ENCODE measurements around the gene HTR2B.

The HTR2B gene

DNA sequence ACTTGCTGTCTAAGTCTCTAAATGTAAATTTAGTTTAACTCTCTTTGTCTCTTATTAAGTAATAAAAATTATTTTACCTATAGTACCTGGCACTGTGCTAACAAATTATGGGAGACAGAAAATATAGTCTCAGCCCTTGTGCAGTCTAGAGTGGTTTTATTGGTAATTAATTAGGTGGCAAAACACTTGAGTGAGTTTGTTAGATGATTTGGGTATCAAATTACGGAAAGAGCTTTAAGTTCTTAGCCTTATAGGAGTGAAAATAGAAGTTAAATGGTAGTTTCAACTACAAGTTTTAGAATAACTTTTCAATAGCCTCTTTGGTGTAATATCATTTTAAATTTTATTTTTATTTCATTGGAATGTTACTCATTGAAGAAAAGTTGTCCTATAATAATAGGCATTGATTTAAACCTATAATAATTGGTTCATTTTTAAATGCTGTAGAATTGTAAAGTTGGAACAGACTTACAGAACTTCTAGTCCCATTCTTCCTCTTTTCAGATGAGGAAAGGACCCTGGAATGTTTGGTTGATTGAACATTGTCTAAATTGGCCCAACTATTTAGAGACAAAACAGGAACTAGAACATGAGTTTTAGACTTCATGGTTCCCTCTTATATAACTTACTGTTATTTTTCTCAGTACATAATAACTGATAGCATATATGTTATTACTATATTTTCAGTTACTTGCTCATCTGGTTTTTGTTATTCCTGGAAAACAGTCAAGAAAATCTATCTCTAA, 10.2 kb upstream of the HTR2B start:
- no peak for DNase-seq (ENCODE audit: low read depth)
- TF ChIP-seq CTCF (IDR thresholded peaks at IDR 0.05; ENCODE audit: insufficient read depth, low read depth, low read length, missing control alignments) = no peak
- no peak overlapping the region for H3K4me3 ChIP-seq (ENCODE audit: low read length)

DNA sequence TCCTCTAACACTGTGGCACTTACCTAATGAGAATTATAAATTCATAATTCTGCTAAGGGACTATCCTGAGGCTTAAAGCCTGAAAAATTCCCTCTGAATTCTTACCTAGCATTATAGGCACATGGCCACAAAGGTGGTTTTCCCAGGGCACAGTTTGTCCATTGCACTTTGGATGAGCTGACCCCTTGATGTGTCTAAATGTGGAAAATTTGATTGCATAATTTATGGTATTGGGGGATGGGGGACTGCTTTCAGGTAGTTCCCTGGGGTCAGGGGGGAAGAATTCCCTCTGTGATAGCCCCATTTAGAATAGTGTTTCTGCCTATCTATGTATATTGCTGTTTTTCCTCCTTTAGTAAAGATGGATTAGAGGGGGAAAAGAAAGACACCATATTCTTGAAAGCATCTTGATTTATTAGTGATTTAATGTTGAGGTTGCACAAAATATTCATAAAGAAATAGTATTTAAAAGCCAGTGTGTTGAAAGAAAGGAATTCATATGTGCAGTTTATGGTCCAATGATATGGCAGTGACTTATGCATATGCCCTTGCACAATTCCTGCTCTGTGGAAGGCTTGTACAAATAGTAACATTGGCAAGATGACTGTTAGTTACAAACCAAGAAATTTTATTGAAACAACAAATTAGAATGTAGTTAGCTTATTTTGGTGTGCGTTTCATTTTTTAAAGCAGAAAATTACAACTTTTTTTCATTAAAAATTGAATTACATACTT, 8.7 kb upstream of the HTR2B start:
- no peak for TF ChIP-seq CTCF (IDR thresholded peaks at IDR 0.05; ENCODE audit: insufficient read depth, low read depth, low read length, missing control alignments)
- H3K4me3 ChIP-seq (ENCODE audit: low read length) = no peak overlapping the region
- peak; percentile 53 for DNase-seq (ENCODE audit: low read depth)

DNA sequence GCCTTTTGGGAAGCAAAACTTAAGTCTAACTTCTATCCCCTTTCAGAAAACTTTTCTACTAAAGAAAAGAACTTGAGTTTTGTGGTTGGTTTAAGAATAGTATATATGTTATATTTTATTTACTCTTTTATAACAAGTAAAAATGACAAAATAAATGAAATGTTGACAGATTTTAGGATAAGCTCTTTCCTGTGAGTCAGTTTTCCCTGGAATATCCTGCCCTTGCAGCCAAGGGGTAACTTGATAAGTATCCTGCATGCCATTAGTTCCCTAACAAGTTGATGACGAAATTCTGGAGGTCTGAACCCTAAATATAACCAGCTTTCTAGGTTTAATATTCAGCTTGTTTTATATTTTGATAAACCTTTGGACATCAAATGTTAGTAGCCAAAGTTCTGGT, 7.3 kb upstream of the HTR2B start:
- no peak for TF ChIP-seq CTCF (IDR thresholded peaks at IDR 0.05; ENCODE audit: insufficient read depth, low read depth, low read length, missing control alignments)
- no peak overlapping the region for H3K4me3 ChIP-seq (ENCODE audit: low read length)
- DNase-seq (ENCODE audit: low read depth) = peak; percentile 27

GRCh38 chr2:231130336-231131056, 5.7 kb upstream of the HTR2B start:
- TF ChIP-seq CTCF (IDR thresholded peaks at IDR 0.05; ENCODE audit: insufficient read depth, low read depth, low read length, missing control alignments) = no peak
- no peak for DNase-seq (ENCODE audit: low read depth)
- no peak overlapping the region for H3K4me3 ChIP-seq (ENCODE audit: low read length)

DNA sequence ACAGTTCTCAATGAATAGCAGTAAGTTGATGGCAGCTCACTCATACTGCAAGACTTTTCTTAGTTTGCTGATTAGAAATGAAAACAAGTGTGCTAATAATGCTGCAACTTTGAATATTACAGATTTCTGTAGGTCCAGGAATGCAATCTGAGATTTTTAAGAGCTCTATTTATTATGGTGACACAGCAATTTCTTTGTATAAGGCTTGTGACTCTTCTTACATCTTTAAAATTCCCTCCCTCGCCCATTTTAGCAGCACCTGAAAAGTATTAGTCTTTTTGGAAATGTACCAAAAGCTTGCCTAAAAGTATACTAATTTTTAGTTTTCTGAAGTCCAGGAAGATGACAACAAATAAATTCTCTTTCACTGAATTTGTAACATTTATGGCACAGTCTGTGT, 4.4 kb upstream of the HTR2B start:
- no peak for TF ChIP-seq CTCF (IDR thresholded peaks at IDR 0.05; ENCODE audit: insufficient read depth, low read depth, low read length, missing control alignments)

DNA sequence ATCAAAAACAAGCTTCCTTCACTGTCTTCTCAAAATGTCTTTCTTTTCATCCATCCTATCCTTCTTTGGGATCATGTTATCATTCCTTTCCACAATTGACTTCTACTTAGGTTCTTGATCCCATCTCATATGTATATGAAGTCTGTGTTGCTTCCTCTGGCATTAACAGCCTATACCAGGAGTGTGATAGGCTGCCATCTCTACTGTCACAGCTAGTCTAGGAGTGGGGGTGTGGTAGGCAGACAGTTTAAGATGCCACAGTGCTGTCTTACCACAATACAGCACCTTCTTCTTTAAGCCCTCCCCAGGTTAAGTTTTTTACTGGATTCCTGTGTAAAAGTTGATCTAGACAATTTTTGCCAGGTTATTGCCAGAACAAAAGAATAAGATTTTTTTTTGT, 3.7 kb upstream of the HTR2B start:
- H3K4me3 ChIP-seq (ENCODE audit: low read length) = no peak overlapping the region
- no peak for TF ChIP-seq CTCF (IDR thresholded peaks at IDR 0.05; ENCODE audit: insufficient read depth, low read depth, low read length, missing control alignments)
- DNase-seq (ENCODE audit: low read depth) = no peak

More for the DNA sequence above, 4.4 kb upstream of the HTR2B start:
- DNase-seq (ENCODE audit: low read depth) = no peak
- H3K4me3 ChIP-seq (ENCODE audit: low read length) = no peak overlapping the region

All from epithelial cell of esophagus (primary cell).